HL-60 (cell line): ENCODE results near the gene PRKCE.

Source experiments
- POLR2AphosphoS5 ChIP-seq: IDR thresholded peaks from 2 replicates; pipeline ENCODE4 v1.6.1; 2012; ENCODE audit warnings: low read depth
- SPI1 ChIP-seq: IDR thresholded peaks from 2 replicates; pipeline ENCODE4 v1.6.1; 2012; ENCODE audit warnings: low read depth, mild to moderate bottlenecking, borderline replicate concordance
- TF ChIP-seq, protein P1 (sequence below): IDR thresholded peaks from one replicate; pipeline ENCODE4 v1.5.1; 2011; ENCODE audit warnings: low read length, control low read depth, inconsistent platforms; ENCODE audit not compliant: insufficient read depth

DNA sequence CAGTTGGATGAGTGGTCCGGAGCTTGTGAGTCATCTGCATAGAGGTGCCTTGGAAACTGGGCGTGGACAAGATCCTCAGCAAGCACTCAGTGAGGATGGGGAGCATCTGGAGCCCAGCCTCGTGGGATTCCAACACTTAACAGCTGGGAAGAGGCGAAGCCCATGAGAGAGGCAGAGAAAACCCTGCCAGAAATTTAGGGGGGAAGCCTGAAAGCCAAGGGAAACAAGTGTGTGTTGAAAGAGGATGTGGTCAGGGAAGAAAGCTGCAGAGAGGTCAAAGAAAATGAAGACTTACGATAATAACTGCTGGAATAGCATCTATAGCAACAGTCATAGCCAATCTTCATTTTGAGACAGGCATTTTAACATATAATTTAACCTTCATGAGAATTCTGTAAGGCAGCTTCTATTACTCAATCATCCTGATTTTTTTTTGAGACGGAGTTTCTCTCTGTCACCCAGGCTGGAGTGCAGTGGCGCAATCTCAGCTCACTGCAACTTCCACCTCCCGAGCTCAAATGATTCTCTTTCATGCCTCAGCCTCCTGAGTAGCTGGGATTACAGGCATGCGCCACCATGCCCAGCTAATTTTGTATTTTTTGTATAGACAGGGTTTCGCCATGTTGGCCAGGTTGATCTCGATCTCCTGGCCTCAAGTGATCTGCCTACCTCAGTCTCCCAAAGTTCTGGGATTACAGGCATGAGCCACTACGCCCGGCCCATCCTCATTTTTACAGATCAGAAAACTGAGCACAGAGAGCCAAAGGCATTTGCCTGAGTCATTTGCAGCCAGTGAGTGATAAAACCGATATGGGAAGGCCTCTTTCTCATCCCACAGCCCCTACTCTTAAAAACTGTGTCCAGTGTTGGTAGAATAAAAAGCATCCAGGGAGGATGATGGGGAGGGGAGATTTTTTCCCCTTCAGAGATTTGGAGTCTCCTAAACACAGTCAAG, 431.3 kb downstream of the PRKCE start:
- TF ChIP-seq, protein P1, sequence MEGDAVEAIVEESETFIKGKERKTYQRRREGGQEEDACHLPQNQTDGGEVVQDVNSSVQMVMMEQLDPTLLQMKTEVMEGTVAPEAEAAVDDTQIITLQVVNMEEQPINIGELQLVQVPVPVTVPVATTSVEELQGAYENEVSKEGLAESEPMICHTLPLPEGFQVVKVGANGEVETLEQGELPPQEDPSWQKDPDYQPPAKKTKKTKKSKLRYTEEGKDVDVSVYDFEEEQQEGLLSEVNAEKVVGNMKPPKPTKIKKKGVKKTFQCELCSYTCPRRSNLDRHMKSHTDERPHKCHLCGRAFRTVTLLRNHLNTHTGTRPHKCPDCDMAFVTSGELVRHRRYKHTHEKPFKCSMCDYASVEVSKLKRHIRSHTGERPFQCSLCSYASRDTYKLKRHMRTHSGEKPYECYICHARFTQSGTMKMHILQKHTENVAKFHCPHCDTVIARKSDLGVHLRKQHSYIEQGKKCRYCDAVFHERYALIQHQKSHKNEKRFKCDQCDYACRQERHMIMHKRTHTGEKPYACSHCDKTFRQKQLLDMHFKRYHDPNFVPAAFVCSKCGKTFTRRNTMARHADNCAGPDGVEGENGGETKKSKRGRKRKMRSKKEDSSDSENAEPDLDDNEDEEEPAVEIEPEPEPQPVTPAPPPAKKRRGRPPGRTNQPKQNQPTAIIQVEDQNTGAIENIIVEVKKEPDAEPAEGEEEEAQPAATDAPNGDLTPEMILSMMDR = no peak
- TF ChIP-seq SPI1 (peak; percentile 37; the same call in 1 of the 2 replicates), POLR2AphosphoS5 (no peak)
